ENCODE results near the gene ARL3.
A peak's percentile ranks its signal among the peaks of the same experiment; 100 is the strongest.

DNA sequence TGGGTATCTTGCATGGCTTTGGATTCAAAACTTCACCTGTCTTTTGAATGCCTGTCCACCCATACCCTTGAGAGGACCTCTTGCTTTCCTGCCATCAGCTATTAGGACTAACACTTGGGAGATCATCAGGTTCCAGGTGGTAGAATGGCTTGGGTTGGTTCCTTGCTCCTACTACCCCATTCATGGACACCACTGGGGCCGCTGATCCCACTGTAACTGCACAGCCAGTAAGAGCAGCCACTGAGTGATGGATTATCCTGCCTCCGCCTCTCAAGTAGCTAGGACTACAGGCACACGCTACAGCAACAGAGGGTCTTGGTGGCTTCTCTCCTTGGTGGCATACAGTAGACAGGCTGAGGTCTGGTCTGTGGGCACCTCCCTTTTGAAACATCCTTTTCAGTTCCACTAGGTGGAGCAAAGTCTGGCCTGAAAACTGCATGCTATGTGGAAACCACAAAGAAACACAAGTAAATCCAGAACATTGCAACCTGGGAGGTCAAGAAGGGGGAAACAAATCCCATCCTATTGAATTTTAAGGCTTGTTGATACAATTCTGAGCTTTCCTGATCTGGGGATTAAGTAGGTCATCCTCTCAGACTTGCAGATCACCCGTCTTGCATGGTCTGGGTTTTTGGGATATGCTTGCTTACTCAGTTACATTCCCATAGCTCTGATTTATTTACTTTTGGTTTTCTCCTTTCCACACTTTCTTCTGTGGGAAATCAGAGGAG lies 38.9 kb upstream of the ARL3 start:
- TF ChIP-seq, protein P1, sequence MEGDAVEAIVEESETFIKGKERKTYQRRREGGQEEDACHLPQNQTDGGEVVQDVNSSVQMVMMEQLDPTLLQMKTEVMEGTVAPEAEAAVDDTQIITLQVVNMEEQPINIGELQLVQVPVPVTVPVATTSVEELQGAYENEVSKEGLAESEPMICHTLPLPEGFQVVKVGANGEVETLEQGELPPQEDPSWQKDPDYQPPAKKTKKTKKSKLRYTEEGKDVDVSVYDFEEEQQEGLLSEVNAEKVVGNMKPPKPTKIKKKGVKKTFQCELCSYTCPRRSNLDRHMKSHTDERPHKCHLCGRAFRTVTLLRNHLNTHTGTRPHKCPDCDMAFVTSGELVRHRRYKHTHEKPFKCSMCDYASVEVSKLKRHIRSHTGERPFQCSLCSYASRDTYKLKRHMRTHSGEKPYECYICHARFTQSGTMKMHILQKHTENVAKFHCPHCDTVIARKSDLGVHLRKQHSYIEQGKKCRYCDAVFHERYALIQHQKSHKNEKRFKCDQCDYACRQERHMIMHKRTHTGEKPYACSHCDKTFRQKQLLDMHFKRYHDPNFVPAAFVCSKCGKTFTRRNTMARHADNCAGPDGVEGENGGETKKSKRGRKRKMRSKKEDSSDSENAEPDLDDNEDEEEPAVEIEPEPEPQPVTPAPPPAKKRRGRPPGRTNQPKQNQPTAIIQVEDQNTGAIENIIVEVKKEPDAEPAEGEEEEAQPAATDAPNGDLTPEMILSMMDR (IDR thresholded peaks at IDR 0.05): peak; percentile 32 to 77 (median 49)
- peak in 1 of 2 donors; percentile 62 for TF ChIP-seq EP300 (IDR thresholded peaks at IDR 0.05)
